A549 (cell line): ENCODE measurements around the gene C9orf78. TPM values are rescaled to one million over a fixed set of nuclear protein-coding genes. Genes with fewer than 3 reads are reported as not detected.
"Not testable (repeated sequence)": the region's sequence is repeated elsewhere in the genome, so short reads cannot be mapped to it uniquely, and the experiment has no call there.

Source experiments
- ATAC-seq, 2 experiments: fragments of 200-7000 bp in 1 of 2; fragments of >200 bp in 1 of 2; cut with Nextera tagmentation in 1 of 2; cut with Tn5 transposase in 1 of 2; 3 replicates each; pipeline versions ENCODE4 v1.8.0 to v1.9.1; 2018 to 2020; ENCODE audit warnings: mild to moderate bottlenecking in 1 of 2, moderate library complexity in 1 of 2
- CTCF ChIA-PET: fragments of 300-600 bp; sonication (Branson Sonifier 250); formaldehyde crosslinking; extraction: SDS; loops from one replicate; lab custom pipeline; 2021; ENCODE audit warnings: antibody characterized with exemption, inconsistent platforms; lab: Yijun Ruan, JAX
- POLR2A ChIA-PET: fragments of 350-600 bp; formaldehyde crosslinking; extraction: SDS; loops from one replicate; lab custom pipeline; 2021; ENCODE audit warnings: antibody characterized with exemption, inconsistent platforms; lab: Yijun Ruan, JAX
- DNase-seq, 2 experiments: peaks; one replicate each; pipeline versions ENCODE4 v3.0.0 to v3.0.0-alpha.2; 2011 to 2016; ENCODE audit warnings: low read depth in 1 of 2, low spot score in 1 of 2
- FAIRE-seq: peaks from 2 replicates; lab custom pipeline; 2011; peaks lifted over from hg19 to GRCh38; lab: Jason Lieb, UNC
- H3K27ac ChIP-seq, 2 experiments: fragments of >200 bp; sonication (Bioruptor Twin); formaldehyde crosslinking; 3 replicates each; pipeline ENCODE4 v1.5.1; 2016 to 2017
- H3K4me1 ChIP-seq: fragments of >200 bp; sonication (Bioruptor Twin); formaldehyde crosslinking; 3 replicates; pipeline ENCODE4 v1.6.1; 2016
- H3K4me2 ChIP-seq: fragments of >200 bp; sonication (Bioruptor Twin); formaldehyde crosslinking; 3 replicates; pipeline ENCODE4 v1.6.1; 2016
- H3K4me3 ChIP-seq: fragments of >200 bp; sonication (Bioruptor Twin); formaldehyde crosslinking; 3 replicates; pipeline ENCODE4 v1.5.1; 2016
- H3K9me3 ChIP-seq: fragments of >200 bp; sonication (Bioruptor Twin); formaldehyde crosslinking; 3 replicates; pipeline ENCODE4 v1.6.1; 2016
- BHLHE40 ChIP-seq: IDR thresholded peaks from 2 replicates; pipeline ENCODE4 v1.6.1; 2012; ENCODE audit warnings: low read depth, low read length, inconsistent platforms
- CBX2 ChIP-seq: fragments of 200-600 bp; sonication (generic); IDR thresholded peaks from 2 replicates; pipeline ENCODE4 v1.6.1; 2016; ENCODE audit warnings: low read depth, mild to moderate bottlenecking, borderline replicate concordance
- CBX8 ChIP-seq: fragments of 200-600 bp; sonication (generic); IDR thresholded peaks from 2 replicates; pipeline ENCODE4 v1.6.1; 2016
- EP300 ChIP-seq, 2 experiments: fragments of >200 bp; sonication (Bioruptor Twin); formaldehyde crosslinking; IDR thresholded peaks; 2 replicates in 1 of 2; 3 replicates in 1 of 2; pipeline ENCODE4 v1.6.1; 2016 to 2017
- FOSB ChIP-seq: fragments of 250-450 bp; sonication (Bioruptor Pico); IDR thresholded peaks from 2 replicates; pipeline ENCODE4 v1.5.0; 2020; ENCODE audit warnings: mild to moderate bottlenecking, moderate library complexity
- HDAC2 ChIP-seq: fragments of 200-600 bp; sonication (generic); IDR thresholded peaks from 2 replicates; pipeline ENCODE4 v1.6.1; 2016
- HEYL ChIP-seq: fragments of 250-450 bp; sonication (Bioruptor Pico); IDR thresholded peaks from 2 replicates; pipeline ENCODE4 v1.8.0; 2021; ENCODE audit warnings: mild to moderate bottlenecking, moderate library complexity
- HOXA7 ChIP-seq: fragments of 250-450 bp; sonication (Bioruptor Pico); IDR thresholded peaks from 2 replicates; pipeline ENCODE4 v1.5.0; 2020; ENCODE audit warnings: mild to moderate bottlenecking, moderate library complexity
- HOXB5 ChIP-seq: fragments of 250-450 bp; sonication (Bioruptor Pico); IDR thresholded peaks from 2 replicates; pipeline ENCODE4 v1.5.0; 2020; ENCODE audit warnings: mild to moderate bottlenecking, moderate library complexity
- JUNB ChIP-seq: fragments of >200 bp; sonication (Bioruptor Twin); formaldehyde crosslinking; IDR thresholded peaks from 2 replicates; pipeline ENCODE4 v1.6.1; 2016
- KDM1A ChIP-seq: fragments of 200-600 bp; sonication (generic); IDR thresholded peaks from 2 replicates; pipeline ENCODE4 v1.6.1; 2016; ENCODE audit warnings: low read depth, mild to moderate bottlenecking
- NFE2L2 ChIP-seq: fragments of 150-350 bp; conservative IDR thresholded peaks from 2 replicates; pipeline ENCODE4 v1.6.1; 2014; ENCODE audit warnings: low read length
- PHF8 ChIP-seq: fragments of 200-600 bp; sonication (generic); IDR thresholded peaks from 2 replicates; pipeline ENCODE4 v1.6.1; 2016; ENCODE audit warnings: low read depth, mild to moderate bottlenecking, antibody characterized with exemption, moderate library complexity, borderline replicate concordance
- POLR2A ChIP-seq: IDR thresholded peaks from 2 replicates; pipeline ENCODE4 v1.6.1; 2012; ENCODE audit warnings: mild to moderate bottlenecking, low read length
- POLR2AphosphoS2 ChIP-seq: conservative IDR thresholded peaks from 2 replicates; pipeline ENCODE4 v1.6.1; 2012; ENCODE audit warnings: low read length, improper control_type of control experiment, inconsistent platforms
- RAD21 ChIP-seq, 2 experiments: fragments of >200 bp in 1 of 2; sonication (Bioruptor Twin) in 1 of 2; formaldehyde crosslinking in 1 of 2; IDR thresholded peaks in 1 of 2; conservative IDR thresholded peaks in 1 of 2; 2 replicates in 1 of 2; 3 replicates in 1 of 2; pipeline ENCODE4 v1.6.1; 2012 to 2018; ENCODE audit warnings: inconsistent platforms in 1 of 2
- RFX5 ChIP-seq: fragments of 450-650 bp; IDR thresholded peaks from 2 replicates; pipeline ENCODE4 v1.7.1; 2014; ENCODE audit warnings: antibody characterized with exemption, mild to moderate bottlenecking, moderate library complexity
- SMC3 ChIP-seq: fragments of >200 bp; sonication (Bioruptor Twin); formaldehyde crosslinking; IDR thresholded peaks from 3 replicates; pipeline ENCODE4 v1.6.1; 2018; ENCODE audit warnings: inconsistent platforms
- TP53 ChIP-seq: fragments of 250-450 bp; sonication (Bioruptor Pico); IDR thresholded peaks from 2 replicates; pipeline ENCODE4 v1.5.0; 2021; ENCODE audit warnings: mild to moderate bottlenecking, moderate library complexity
- ZC3H11A ChIP-seq: fragments of 450-650 bp; IDR thresholded peaks from 2 replicates; pipeline ENCODE4 v1.6.1; 2014; ENCODE audit warnings: antibody characterized with exemption, mild to moderate bottlenecking
- ZFP36 ChIP-seq: fragments of 450-650 bp; IDR thresholded peaks from 2 replicates; pipeline ENCODE4 v1.6.1; 2014; ENCODE audit warnings: borderline replicate concordance; ENCODE audit not compliant: partially characterized antibody
- WGBS: methylation state at CpG from one replicate; pipeline ENCODE4 v1.1.6; 2017; ENCODE audit errors: missing lambda C conversion rate; 5-methylcytosine and 5-hydroxymethylcytosine counted together
- polyA plus RNA-seq, 4 experiments: library from polyadenylated mRNA; depleted of rRNA in 3 of 4; stranded (reverse); fragments of >200 nt; fragmentation: RNase III in 1 of 4; extraction: RNeasy Plus Mini Kit Qiagen cat#74134 plus additional on column Dnase treatment in 1 of 4; gene quantifications; 2 replicates in 3 of 4; 3 replicates in 1 of 4; pipeline ENCODE4 v1.2.3, GENCODE V29; 2011 to 2017
- TF ChIP-seq, protein P1 (sequence below): IDR thresholded peaks from 2 replicates; pipeline ENCODE4 v1.6.1; 2012
- TF ChIP-seq, protein P2 (sequence below): fragments of >200 bp; sonication (Bioruptor Twin); formaldehyde crosslinking; IDR thresholded peaks from 3 replicates; pipeline ENCODE4 v1.5.1; 2016
- TF ChIP-seq, protein P3 (sequence below): fragments of 250-450 bp; sonication (Bioruptor Pico); IDR thresholded peaks from 2 replicates; pipeline ENCODE4 v1.5.0; 2021; ENCODE audit warnings: mild to moderate bottlenecking, moderate library complexity, borderline replicate concordance
- TF ChIP-seq, protein P4 (sequence below): fragments of 450-650 bp; IDR thresholded peaks from 2 replicates; pipeline ENCODE4 v1.6.1; 2014; ENCODE audit warnings: antibody characterized with exemption

C9orf78 gene
- polyA plus RNA-seq, 2 of the 4 experiments (the other 2 are of a cell fraction), result 91.4 to 131 TPM

DNA sequence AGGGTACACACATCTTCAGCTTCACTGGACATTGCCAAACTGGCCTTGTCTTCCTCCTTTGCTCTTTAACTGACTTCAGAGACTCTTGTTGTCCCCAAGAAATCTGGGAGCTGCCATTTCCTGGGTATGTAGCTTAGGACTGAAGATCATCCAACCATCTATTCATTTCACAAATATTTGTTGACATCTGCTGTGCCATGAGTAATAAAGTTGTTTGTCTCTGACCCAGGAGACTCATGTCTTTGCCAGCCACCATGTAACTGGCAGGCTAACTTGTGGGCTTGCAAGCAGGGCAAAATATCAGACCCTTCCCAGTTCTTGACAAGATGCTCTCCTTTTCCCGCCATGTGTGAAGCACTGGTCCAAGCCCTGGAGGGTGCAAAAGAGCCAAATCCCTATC lies 49.2 kb downstream of the C9orf78 start:
- CTCF ChIA-PET, result interaction anchor here (0.9 to 26.1 kb wide), 9 partner anchors 9 to 655 kb away, joined by 3 to 1179 read pairs (median 5); partner anchors contain the start of genes ASB6 and PTGES
- ATAC-seq, result no peak
- 84% methylated on average over 1 of the region's 1 CpG for WGBS
- DNase-seq, result no peak
- Histone ChIP-seq H3K4me1 (peaks cover 9% of the 10 kb centered on the region; the same call in 1 of the 3 replicates), H3K4me2 (no peak overlapping the region), H3K27ac (no peak overlapping the region), H3K9me3 (no peaks in the 10 kb centered on the region), H3K4me3 (no peak overlapping the region)
- POLR2A ChIA-PET, result no interaction called here
- no peak for FAIRE-seq
- TF ChIP-seq ZFP36 (no peak), HOXB5 (CRISPR knock-in tag) (no peak), POLR2A (no peak)

DNA sequence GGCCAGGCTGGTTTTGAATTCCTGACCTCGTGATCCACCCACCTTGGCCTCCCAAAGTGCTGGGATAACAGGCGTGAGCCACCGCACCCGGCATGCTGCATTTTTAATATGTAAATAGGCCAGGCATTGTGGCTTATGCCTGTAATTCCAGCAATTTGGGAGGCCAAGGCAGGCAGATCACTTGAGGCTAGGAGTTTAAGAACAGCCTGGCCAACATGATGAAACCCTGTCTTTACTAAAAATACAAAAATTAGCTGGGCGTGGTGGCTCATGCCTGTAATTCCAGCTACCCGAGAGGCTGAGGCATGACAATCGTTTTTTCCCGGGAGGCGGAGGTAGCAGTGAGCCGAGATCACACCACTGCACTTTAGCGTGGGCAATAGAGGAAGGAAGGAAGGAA lies 50.1 kb downstream of the C9orf78 start:
- CTCF ChIA-PET, result interaction anchor here (1.2 to 26.1 kb wide), 15 partner anchors 8 to 654 kb away, joined by 3 to 1179 read pairs (median 9); partner anchors contain the start of genes ASB6 and PTGES
- H3K27ac ChIP-seq, DNase-seq, H3K4me2 ChIP-seq, ATAC-seq, H3K9me3 ChIP-seq, POLR2A ChIA-PET, H3K4me1 ChIP-seq, H3K4me3 ChIP-seq, FAIRE-seq: not testable (repeated sequence)
- 58% methylated on average over 11 of the region's 11 CpGs for WGBS

DNA sequence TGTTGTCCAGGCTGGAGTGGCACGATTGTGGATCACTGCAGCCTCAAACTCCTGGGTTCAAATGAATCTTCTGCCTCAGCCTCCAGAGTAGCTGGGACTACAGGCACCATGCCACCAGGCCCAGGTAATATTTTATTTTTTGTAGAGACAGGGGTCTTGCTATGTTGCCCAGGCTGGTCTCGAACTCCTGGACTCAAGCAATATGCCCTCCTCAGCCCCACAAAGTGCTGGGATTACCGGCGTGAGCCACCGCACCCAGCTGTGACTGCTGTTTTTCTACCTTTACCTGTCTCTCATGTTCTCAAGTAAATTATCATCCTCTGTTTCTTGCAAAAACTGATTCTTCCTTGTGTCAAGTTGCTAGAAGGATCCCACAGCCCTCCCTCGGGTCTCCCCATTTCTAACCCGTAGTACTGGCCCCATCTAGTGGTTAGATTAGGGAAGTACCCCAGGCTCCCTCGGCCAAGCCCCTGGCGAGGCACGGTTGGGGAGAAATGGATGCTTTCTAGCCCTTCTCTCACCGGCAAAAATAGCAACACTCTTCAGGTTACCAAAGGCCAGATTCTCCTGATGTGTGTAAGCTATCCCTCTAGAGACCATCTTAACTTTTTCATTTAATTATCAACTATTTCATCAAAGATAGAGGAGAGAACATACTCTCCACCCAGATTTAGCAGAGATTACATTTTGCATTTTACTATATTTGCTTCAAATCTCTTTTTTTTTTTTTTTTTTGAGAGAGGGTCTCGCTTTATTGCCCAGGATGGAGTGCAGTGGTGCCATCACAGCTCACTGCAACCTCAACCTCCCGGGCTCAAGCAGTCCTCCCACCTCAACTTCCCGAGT lies 51.3 kb downstream of the C9orf78 start:
- Histone ChIP-seq H3K27ac (peak overlapping the region; percentile 51 to 73), H3K4me1 (peaks cover 9% of the 10 kb centered on the region; the same call in 1 of the 3 replicates), H3K4me3 (no peak overlapping the region), H3K9me3 (no peaks in the 10 kb centered on the region), H3K4me2 (peak overlapping the region; percentile 8; the same call in 1 of the 3 replicates)
- FAIRE-seq, result no peak
- TF ChIP-seq BHLHE40 (no peak), ZC3H11A (no peak), JUNB (no peak), RAD21 (conservative IDR thresholded peaks at IDR 0.05 in 1 of 2, IDR thresholded peaks at IDR 0.05 in 1 of 2) (peak; percentile 98 to 99), FOSB (no peak), HOXA7 (CRISPR knock-in tag) (no peak), PHF8 (no peak), KDM1A (no peak), RFX5 (no peak), NFE2L2 (no peak), CBX2 (no peak), EP300 (IDR thresholded peaks at IDR 0.05) (no peak), POLR2AphosphoS2 (no peak), HDAC2 (no peak), TP53 (CRISPR knock-in tag) (no peak), CBX8 (no peak), SMC3 (peak; percentile 98), HEYL (CRISPR knock-in tag) (no peak)
- TF ChIP-seq, protein P1, sequence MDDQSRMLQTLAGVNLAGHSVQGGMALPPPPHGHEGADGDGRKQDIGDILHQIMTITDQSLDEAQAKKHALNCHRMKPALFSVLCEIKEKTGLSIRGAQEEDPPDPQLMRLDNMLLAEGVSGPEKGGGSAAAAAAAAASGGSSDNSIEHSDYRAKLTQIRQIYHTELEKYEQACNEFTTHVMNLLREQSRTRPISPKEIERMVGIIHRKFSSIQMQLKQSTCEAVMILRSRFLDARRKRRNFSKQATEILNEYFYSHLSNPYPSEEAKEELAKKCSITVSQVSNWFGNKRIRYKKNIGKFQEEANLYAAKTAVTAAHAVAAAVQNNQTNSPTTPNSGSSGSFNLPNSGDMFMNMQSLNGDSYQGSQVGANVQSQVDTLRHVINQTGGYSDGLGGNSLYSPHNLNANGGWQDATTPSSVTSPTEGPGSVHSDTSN, result no peak
- TF ChIP-seq, protein P2, sequence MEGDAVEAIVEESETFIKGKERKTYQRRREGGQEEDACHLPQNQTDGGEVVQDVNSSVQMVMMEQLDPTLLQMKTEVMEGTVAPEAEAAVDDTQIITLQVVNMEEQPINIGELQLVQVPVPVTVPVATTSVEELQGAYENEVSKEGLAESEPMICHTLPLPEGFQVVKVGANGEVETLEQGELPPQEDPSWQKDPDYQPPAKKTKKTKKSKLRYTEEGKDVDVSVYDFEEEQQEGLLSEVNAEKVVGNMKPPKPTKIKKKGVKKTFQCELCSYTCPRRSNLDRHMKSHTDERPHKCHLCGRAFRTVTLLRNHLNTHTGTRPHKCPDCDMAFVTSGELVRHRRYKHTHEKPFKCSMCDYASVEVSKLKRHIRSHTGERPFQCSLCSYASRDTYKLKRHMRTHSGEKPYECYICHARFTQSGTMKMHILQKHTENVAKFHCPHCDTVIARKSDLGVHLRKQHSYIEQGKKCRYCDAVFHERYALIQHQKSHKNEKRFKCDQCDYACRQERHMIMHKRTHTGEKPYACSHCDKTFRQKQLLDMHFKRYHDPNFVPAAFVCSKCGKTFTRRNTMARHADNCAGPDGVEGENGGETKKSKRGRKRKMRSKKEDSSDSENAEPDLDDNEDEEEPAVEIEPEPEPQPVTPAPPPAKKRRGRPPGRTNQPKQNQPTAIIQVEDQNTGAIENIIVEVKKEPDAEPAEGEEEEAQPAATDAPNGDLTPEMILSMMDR, result peak; percentile 95
- TF ChIP-seq, protein P3, sequence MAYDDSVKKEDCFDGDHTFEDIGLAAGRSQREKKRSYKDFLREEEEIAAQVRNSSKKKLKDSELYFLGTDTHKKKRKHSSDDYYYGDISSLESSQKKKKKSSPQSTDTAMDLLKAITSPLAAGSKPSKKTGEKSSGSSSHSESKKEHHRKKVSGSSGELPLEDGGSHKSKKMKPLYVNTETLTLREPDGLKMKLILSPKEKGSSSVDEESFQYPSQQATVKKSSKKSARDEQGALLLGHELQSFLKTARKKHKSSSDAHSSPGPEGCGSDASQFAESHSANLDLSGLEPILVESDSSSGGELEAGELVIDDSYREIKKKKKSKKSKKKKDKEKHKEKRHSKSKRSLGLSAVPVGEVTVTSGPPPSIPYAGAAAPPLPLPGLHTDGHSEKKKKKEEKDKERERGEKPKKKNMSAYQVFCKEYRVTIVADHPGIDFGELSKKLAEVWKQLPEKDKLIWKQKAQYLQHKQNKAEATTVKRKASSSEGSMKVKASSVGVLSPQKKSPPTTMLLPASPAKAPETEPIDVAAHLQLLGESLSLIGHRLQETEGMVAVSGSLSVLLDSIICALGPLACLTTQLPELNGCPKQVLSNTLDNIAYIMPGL (CRISPR knock-in tag), result no peak
- TF ChIP-seq, protein P4, sequence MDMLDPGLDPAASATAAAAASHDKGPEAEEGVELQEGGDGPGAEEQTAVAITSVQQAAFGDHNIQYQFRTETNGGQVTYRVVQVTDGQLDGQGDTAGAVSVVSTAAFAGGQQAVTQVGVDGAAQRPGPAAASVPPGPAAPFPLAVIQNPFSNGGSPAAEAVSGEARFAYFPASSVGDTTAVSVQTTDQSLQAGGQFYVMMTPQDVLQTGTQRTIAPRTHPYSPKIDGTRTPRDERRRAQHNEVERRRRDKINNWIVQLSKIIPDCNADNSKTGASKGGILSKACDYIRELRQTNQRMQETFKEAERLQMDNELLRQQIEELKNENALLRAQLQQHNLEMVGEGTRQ, result no peak
- ChIA-PET POLR2A (interaction anchor here (0.7 to 1.3 kb wide), 2 partner anchors 46 to 87 kb away, joined by 3 to 4 read pairs; no protein-coding TSS in a partner anchor), CTCF (interaction anchor here (0.6 to 26.1 kb wide), 45 partner anchors 8 to 1535 kb away, joined by 3 to 1179 read pairs (median 4); partner anchors contain the start of genes ASB6 and PTGES)
- 23% methylated on average over 14 of the region's 14 CpGs for WGBS
- peak; percentile 95 to 98 for ATAC-seq
- DNase-seq, result peak; percentile 78 to 92
